Measurements from ENCODE around the gene CD300LD.

DNA sequence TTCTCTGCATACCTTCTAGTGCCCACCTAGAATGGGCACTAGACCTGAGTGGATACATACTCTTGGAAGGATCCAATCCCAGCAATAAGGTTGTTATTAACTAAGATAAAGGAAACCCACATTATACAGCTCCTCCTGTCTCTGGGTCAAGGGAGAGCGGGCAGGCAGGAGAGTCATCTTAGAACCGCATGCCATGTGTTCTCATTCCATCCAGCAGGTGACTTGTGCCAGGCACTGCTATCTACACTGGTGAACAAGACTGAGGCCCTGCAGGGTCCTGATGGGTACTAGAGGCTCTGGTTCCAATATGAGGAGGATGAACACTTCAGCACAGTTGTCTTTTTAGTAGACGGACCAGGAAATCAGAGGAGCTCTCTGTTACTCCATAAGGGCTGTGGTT, 18.9 kb downstream of the CD300LD start:
- TF ChIP-seq, protein P1, sequence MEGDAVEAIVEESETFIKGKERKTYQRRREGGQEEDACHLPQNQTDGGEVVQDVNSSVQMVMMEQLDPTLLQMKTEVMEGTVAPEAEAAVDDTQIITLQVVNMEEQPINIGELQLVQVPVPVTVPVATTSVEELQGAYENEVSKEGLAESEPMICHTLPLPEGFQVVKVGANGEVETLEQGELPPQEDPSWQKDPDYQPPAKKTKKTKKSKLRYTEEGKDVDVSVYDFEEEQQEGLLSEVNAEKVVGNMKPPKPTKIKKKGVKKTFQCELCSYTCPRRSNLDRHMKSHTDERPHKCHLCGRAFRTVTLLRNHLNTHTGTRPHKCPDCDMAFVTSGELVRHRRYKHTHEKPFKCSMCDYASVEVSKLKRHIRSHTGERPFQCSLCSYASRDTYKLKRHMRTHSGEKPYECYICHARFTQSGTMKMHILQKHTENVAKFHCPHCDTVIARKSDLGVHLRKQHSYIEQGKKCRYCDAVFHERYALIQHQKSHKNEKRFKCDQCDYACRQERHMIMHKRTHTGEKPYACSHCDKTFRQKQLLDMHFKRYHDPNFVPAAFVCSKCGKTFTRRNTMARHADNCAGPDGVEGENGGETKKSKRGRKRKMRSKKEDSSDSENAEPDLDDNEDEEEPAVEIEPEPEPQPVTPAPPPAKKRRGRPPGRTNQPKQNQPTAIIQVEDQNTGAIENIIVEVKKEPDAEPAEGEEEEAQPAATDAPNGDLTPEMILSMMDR (conservative IDR thresholded peaks at IDR 0.05; ENCODE audit: low read depth in 2 of 2): peak in 1 of 2 experiments; percentile 32; a peak in 1 of 4 replicates
- TF ChIP-seq POLR2AphosphoS5 (IDR thresholded peaks at IDR 0.05; ENCODE audit: low read depth) (no peak), EZH2 (IDR thresholded peaks at IDR 0.05; ENCODE audit: low read depth, unreplicated experiment) (no peak), JUNB (IDR thresholded peaks at IDR 0.05; ENCODE audit: unreplicated experiment) (no peak), EZH2phosphoT487 (IDR thresholded peaks at IDR 0.05; ENCODE audit: unreplicated experiment) (no peak), CREB1 (CRISPR knock-in tag; IDR thresholded peaks at IDR 0.05; ENCODE audit: low read depth) (no peak), ZNF114 (CRISPR knock-in tag; IDR thresholded peaks at IDR 0.05) (no peak), ZNF331 (CRISPR knock-in tag; IDR thresholded peaks at IDR 0.05; ENCODE audit: low read depth) (no peak)
- TF ChIP-seq, protein P2, sequence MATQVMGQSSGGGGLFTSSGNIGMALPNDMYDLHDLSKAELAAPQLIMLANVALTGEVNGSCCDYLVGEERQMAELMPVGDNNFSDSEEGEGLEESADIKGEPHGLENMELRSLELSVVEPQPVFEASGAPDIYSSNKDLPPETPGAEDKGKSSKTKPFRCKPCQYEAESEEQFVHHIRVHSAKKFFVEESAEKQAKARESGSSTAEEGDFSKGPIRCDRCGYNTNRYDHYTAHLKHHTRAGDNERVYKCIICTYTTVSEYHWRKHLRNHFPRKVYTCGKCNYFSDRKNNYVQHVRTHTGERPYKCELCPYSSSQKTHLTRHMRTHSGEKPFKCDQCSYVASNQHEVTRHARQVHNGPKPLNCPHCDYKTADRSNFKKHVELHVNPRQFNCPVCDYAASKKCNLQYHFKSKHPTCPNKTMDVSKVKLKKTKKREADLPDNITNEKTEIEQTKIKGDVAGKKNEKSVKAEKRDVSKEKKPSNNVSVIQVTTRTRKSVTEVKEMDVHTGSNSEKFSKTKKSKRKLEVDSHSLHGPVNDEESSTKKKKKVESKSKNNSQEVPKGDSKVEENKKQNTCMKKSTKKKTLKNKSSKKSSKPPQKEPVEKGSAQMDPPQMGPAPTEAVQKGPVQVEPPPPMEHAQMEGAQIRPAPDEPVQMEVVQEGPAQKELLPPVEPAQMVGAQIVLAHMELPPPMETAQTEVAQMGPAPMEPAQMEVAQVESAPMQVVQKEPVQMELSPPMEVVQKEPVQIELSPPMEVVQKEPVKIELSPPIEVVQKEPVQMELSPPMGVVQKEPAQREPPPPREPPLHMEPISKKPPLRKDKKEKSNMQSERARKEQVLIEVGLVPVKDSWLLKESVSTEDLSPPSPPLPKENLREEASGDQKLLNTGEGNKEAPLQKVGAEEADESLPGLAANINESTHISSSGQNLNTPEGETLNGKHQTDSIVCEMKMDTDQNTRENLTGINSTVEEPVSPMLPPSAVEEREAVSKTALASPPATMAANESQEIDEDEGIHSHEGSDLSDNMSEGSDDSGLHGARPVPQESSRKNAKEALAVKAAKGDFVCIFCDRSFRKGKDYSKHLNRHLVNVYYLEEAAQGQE (IDR thresholded peaks at IDR 0.05; ENCODE audit: unreplicated experiment): no peak
- TF ChIP-seq, protein P3, sequence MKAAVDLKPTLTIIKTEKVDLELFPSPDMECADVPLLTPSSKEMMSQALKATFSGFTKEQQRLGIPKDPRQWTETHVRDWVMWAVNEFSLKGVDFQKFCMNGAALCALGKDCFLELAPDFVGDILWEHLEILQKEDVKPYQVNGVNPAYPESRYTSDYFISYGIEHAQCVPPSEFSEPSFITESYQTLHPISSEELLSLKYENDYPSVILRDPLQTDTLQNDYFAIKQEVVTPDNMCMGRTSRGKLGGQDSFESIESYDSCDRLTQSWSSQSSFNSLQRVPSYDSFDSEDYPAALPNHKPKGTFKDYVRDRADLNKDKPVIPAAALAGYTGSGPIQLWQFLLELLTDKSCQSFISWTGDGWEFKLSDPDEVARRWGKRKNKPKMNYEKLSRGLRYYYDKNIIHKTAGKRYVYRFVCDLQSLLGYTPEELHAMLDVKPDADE (IDR thresholded peaks at IDR 0.05): no peak

All from GM23338 (cell line).